Stimulated activated CD8-positive, alpha-beta memory T cell treated with anti-CD3 and anti-CD28 coated beads, Interleukin-12 subunit alpha, Interleukin-12 subunit beta, amount 100 ng/mL, for 24 hours (primary cell): ENCODE measurements around the gene MDH1B.
"Not testable (repeated sequence)": the region's sequence is repeated elsewhere in the genome, so short reads cannot be mapped to it uniquely, and the experiment has no call there.

Experiments used
- DNase-seq: peaks from one replicate; pipeline ENCODE4 v3.0.0-alpha.2; 2020; ENCODE audit errors: extremely low read depth

Gene MDH1B

DNA sequence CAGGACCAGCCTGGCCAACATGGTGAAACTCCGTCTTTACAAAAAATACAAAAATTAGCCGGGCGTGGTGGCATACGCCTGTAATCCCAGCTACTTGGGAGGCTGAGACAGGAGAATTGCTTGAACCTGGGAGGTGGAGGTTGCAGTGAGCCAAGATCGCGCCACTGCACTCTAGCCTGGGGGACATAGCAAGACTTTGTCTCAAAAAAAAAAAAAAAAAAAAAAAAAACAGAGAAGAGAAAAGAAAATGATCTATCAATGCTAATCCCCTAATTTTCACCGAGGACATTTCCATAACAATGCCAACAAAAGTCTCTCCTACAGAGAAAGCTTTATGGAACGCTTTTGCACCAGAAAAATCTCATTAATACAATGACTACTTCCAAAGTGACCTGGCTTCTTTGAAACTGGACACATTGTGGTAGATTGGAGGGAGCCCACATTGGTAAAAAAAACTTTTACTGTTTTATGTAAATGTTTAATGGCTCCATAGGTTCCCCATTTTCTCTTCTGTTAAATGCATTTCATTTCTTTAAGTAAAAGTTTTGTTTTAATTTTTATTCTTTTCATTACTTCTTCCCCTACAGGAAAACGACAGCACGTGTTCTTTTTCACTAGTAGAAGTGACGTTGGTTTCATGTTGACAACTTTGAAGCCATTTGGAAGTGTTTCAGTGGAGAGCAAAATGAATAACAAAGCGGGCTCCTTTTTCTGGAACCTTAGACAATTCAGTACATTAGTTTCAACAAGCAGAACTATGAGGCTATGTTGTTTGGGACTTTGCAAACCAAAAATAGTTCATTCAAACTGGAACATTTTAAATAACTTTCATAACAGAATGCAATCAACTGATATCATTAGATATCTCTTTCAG is 1.2 kb upstream of the MDH1B start:
- DNase-seq = no peak

DNA sequence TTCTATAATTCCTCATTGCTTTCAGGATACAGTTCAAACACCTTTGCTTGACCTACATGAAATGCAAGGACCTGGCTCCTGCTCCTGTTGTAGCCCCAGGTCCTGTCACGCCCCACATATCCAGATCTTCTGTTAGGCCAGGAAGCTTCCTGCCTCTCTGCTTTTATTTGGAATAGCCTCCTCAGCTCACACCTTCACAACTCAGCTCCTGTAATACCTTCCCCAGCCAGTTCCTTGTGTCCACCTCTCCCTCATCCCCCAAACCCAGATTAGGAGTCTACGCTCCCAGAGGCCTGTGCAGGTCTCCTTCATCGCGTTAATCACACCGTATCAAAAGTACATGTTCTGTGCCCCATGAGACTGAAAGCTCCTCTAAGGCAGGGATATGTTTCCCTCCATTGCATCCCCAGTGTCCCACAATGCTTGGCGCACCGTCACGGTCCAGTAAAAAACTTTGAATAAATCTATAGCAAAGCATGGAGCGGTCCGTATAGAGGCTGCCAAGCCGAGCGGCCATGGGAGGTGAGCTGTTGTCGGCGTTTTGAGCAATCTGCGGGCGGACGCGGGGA is 371 bp downstream of the MDH1B start:
- DNase-seq = no peak

DNA sequence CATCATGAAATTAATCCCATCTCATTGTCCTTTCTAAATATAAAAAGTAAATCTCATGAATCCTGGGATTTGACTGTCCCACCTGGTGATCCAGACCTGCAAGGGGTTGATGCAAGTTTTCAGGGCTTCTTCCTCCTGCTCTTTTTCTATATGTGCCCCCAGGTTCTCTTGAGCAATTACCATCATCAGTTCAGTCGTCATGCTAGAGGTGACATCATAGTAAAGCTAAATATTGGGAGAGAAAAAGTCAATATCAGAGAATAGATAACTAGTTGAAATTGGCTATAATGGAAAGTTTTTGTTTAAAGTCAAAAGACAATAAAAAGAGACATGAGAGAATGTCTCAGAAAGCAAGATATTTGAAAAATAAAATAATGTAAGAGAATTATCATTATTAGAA is 8.3 kb downstream of the MDH1B start:
- no peak for DNase-seq

DNA sequence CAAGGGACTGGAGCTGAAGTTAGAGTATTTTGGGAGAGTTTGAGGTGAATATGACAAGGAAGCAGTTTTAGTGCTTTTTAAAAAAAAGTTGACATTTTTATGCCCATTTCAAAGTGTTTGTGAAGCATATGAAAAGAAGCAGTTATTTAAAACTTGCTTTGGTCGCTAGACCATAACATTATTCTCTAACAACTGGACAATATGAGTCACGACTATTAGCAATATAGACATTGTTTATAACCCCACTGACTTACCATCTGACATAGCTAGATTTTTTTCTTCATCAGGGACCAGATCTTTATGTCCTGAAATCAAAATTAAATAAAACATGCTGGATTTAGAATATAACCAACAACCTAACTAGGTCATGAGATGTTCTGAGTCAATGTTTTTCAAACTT is 24.3 kb downstream of the MDH1B start:
- no peak for DNase-seq

DNA sequence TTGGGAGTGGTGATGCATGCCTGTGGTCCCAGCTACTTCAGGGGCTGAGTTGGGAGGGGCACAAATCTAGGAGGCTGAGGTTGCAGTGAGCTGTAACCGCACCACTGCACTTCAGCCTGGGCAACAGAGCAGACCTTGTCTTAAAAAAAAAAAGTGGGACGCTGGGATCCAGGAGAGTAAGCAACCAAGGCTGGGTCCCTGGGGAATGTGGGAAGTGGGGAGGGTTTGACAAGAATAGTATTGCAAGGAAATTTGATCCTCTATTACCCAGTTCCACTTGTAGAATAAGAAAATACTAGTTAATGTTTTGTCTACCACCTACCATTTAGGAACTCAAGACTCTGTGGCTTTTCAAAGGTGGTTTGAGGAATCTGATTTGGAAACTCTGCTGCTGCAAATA is 25.9 kb downstream of the MDH1B start:
- DNase-seq = no peak

DNA sequence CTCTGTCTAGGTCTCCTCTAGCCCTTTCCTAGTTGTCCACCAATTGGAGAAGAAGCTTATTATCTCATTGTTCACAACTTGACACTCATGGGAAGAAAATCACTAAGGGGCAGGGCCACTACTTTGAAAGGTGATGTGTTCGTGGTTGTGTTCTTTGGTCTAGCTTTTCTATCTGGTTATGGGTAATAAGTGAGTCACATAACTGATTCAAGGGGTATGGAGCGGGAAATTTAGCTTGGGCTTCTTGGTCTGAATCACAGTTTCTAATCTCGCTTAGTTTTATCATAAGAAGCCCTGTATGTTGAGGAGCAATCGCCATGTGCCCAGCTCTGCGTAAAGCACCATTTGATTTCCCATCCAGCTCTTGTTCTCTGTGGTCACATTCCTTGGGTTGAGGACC is 28.2 kb downstream of the MDH1B start:
- no peak for DNase-seq

DNA sequence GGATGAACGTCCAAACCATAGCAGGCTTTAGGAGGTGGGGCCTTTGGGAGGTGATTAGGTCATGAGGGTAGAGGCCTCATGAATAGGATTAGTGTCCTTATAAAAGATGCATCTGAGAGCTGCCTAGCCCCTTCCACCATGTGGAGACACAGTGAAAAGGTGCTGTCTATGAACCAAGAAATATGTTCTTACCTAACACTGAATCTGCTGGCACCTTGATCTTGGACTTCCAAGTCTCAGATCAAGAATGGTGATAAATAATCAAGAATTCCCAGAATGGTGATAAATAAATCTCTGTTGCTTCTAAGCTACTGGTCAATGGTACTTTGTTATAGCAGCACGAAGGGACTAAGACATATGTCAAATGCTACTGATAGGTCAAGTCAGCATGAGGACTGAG is 31.8 kb downstream of the MDH1B start:
- DNase-seq = no peak

GRCh38 chr2:206728277-206729199 is 36.6 kb downstream of the MDH1B start:
- DNase-seq = no peak

- DNase-seq = no peak
Measured at GRCh38 chr2:206727287-206727686, 37.8 kb downstream of the MDH1B start.

DNA sequence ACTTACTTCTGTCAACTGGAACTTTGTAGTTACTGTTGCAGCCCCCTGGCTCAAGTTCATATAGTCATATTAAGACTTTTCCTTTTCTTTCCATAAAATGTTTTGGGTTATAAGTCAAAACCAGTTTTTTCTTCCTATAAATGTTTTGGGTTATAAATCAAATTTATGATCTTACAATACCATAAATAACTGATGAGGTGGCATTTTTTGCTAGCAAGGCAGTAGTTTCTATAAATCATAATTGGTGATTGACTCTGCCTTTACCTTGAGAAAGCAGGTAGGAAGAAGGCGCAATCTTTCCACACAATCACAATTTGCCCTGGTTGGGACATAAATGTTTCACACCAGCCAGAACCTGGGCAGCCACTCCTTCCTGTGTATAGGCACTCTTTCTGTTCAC is 41.8 kb downstream of the MDH1B start:
- no peak for DNase-seq

DNA sequence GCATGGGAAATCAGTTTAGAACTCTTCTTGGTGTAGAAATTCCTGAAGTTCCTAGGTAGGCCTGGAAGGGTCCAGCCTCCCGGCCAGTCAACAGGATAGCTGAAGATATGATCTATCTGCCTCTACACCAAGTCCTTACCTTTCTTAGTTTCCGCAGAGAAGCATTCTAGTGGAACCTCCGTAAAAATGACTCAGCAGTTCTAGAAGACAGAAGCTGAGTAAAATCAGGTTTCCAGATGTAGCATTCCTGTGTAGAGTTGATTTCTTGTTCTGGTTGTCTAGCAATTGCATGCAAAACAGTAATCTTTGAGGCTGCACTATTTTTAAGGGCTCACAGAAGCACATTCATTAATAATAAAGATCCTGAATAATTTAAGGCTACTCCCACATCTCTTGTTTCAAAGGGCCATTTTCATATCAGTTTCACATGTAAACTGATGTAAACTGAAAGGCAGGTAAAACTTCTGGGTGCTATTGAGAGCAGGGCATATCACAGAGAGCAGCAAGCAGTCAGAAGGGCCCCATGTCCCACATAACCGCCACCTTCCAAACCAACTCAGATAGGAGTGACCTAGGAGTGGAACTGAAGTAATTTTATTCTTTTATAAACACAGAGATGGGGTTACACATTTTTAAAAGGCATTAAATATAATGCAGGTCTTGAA is 43.7 kb downstream of the MDH1B start:
- no peak for DNase-seq

- DNase-seq = no peak
Measured at GRCh38 chr2:206718296-206718695, 46.8 kb downstream of the MDH1B start, which contains the start of gene DYTN. Gene DYTN (minus strand): TSS chr2:206718396. CDS start chr2:206718279, 117 bp downstream.

GRCh38 chr2:206716623-206717022 is 48.5 kb downstream of the MDH1B start:
- DNase-seq = no peak

DNA sequence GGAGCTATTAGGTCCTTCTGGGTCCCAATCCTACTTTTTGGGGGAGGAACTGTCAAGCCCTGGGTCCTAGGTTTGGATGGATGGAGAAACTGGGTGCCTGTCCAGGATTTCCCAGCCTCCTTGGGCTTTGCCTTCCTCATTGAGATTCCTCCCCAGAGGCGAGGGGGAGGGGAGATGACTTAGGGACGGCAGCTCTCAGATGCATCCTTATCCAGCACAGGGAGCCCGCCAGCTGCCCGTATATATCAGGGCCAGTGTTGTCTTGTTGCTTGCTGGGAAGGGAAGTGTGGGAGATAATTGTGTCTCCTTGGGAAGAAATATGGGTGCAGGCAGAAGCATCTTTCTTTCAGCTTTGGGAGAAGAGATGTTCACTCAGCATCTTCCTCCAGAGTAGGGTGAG is 49.9 kb downstream of the MDH1B start:
- DNase-seq = not testable (repeated sequence)

DNA sequence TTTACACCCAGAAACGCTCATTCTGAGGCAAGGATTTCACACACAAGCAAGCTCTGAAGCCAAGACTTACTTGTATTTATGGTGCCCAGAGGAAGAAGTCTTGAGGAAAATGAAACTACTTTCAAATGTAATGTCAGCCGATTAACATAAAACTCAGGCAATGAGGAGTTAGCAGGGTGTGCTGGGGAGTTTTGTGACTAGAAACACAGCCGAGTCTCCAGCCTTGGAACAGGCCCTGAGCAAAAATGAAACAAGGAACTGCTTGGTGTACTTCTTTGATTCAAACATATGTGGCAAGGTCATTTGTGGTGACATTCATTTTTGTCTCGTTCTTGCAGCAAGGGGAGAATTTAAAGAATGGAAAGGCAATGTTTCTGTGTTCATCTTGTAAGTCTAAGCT is 51.4 kb downstream of the MDH1B start:
- DNase-seq = no peak

DNA sequence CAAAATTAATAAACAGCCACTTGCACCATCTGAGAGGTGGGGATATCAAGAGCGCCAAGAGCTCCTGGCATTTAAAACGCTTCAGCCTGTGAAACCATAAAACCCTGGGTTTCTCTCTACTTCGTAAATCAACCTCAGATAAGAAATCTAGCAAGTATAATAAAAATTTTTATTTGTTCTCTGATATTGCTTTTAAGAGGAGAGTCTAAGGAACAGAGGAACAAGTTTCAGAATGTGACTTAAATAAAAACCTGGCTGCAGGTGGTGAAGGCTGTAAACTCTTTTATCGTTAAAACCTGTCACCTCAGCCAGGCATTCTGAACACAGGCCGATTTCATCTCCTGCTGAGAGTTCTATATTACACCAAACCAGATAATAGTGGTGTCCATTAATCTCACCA is 56.8 kb downstream of the MDH1B start:
- no peak for DNase-seq

- no peak for DNase-seq
Measured at GRCh38 chr2:206707164-206707701, 57.9 kb downstream of the MDH1B start.

- DNase-seq = no peak
Measured at GRCh38 chr2:206701952-206702605, 63.0 kb downstream of the MDH1B start.

DNA sequence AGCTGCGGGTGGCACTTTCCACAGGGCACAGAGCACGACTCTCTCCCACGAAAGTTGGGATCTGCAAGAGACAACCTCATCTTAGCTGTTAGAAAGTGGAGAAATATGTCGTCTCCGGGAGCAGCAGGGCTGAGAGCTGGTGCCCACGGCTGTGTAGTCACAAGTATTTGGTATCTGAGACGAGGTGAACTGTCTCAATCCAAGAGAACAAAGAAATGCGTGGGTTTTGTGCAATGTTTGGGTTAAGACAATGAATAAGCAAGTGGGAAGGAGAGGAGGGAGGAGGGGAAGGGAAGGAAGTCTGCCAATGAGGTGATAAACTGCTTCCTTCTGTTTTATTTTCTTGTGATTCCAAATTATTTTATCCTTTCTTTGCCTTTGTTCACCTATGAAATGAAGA is 65.0 kb downstream of the MDH1B start:
- DNase-seq = no peak

DNA sequence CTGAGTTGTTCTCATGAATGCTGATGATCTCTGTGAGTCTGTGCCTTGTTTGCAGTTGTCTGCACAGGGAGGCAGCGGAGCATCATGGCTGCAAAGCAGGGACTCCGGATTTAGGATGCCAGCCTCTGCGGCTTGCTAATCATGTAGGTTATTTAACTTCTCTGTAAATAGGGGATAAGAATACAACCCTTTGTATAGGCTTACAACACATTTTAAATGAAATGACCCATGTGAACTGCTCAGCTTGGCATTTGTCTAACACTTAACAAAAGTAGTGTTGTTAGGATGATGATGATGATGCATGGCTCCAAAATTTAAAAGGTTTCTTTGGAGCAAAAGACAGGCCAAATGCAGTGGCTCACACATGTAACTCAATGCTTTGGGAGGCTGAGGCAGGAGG is 66.3 kb downstream of the MDH1B start:
- DNase-seq = no peak

- no peak for DNase-seq
Measured at GRCh38 chr2:206696910-206697309, 68.2 kb downstream of the MDH1B start.
